ENCODE data around the gene GADD45G. TPM values are rescaled to one million over a fixed set of nuclear protein-coding genes. Genes with fewer than 3 reads are reported as not detected.

Gene GADD45G
- total RNA-seq, 1 experiment from 2014 or later = 0.92 TPM

GRCh38 chr9:89629081-89629976, 24.5 kb downstream of the GADD45G start:
- DNase-seq (ENCODE audit: low read depth) = no peak

- DNase-seq (ENCODE audit: low read depth) = no peak
Observed at GRCh38 chr9:89630508-89630907, 25.7 kb downstream of the GADD45G start.

- DNase-seq (ENCODE audit: low read depth) = no peak
Observed at GRCh38 chr9:89631384-89631783, 26.6 kb downstream of the GADD45G start.

- no peak for DNase-seq (ENCODE audit: low read depth)
Observed at GRCh38 chr9:89632192-89632733, 27.5 kb downstream of the GADD45G start.

- no peak for DNase-seq (ENCODE audit: low read depth)
Observed at GRCh38 chr9:89632736-89633135, 27.9 kb downstream of the GADD45G start.

- no peak for DNase-seq (ENCODE audit: low read depth)
Observed at GRCh38 chr9:89633404-89633803, 28.6 kb downstream of the GADD45G start.

- no peak for DNase-seq (ENCODE audit: low read depth)
Observed at GRCh38 chr9:89633920-89634319, 29.1 kb downstream of the GADD45G start.

- DNase-seq (ENCODE audit: low read depth) = no peak
Observed at GRCh38 chr9:89634995-89635742, 30.4 kb downstream of the GADD45G start.

- no peak for DNase-seq (ENCODE audit: low read depth)
Observed at GRCh38 chr9:89635816-89636215, 31.0 kb downstream of the GADD45G start.

GRCh38 chr9:89637787-89638186, 33.0 kb downstream of the GADD45G start:
- DNase-seq (ENCODE audit: low read depth) = no peak

- DNase-seq (ENCODE audit: low read depth) = no peak
Observed at GRCh38 chr9:89638359-89638758, 33.5 kb downstream of the GADD45G start.

- no peak for DNase-seq (ENCODE audit: low read depth)
Observed at GRCh38 chr9:89638893-89639292, 34.1 kb downstream of the GADD45G start.

GRCh38 chr9:89639367-89639795, 34.6 kb downstream of the GADD45G start:
- no peak for DNase-seq (ENCODE audit: low read depth)

- no peak for DNase-seq (ENCODE audit: low read depth)
Observed at GRCh38 chr9:89639961-89640360, 35.1 kb downstream of the GADD45G start.

- no peak for DNase-seq (ENCODE audit: low read depth)
Observed at GRCh38 chr9:89640361-89640760, 35.5 kb downstream of the GADD45G start.

GRCh38 chr9:89640801-89641200, 36.0 kb downstream of the GADD45G start:
- DNase-seq (ENCODE audit: low read depth) = no peak

GRCh38 chr9:89641980-89642379, 37.2 kb downstream of the GADD45G start:
- no peak for DNase-seq (ENCODE audit: low read depth)

- DNase-seq (ENCODE audit: low read depth) = no peak
Observed at GRCh38 chr9:89642789-89643188, 38.0 kb downstream of the GADD45G start.

GRCh38 chr9:89646189-89646939, 41.6 kb downstream of the GADD45G start:
- no peak for DNase-seq (ENCODE audit: low read depth)

GRCh38 chr9:89647366-89648128, 42.7 kb downstream of the GADD45G start:
- DNase-seq (ENCODE audit: low read depth) = no peak
